NOMO-1 treated with dmso at 0.1 percent for 144 hours (cell line): ENCODE data around the gene DCDC1.
A peak's percentile ranks its signal among the peaks of the same experiment; 100 is the strongest.

Experiments
- DNase-seq: peaks from one replicate; lab custom pipeline; 2025; ENCODE audit not compliant: unreplicated experiment; lab: John Stamatoyannopoulos, UW

DCDC1 gene

GRCh38 chr11:30919389-30920152, 450.0 kb downstream of the DCDC1 start:
- peak; percentile 81 for DNase-seq

GRCh38 chr11:30917859-30918478, 451.6 kb downstream of the DCDC1 start:
- peak; percentile 69 for DNase-seq

- DNase-seq, result no peak
Measured at GRCh38 chr11:30917266-30917665, 452.3 kb downstream of the DCDC1 start.

GRCh38 chr11:30916764-30917163, 452.8 kb downstream of the DCDC1 start:
- no peak for DNase-seq

GRCh38 chr11:30914143-30914762, 455.3 kb downstream of the DCDC1 start:
- DNase-seq, result peak; percentile 30

- DNase-seq, result no peak
Measured at GRCh38 chr11:30911247-30911646, 458.3 kb downstream of the DCDC1 start.

- DNase-seq, result no peak
Measured at GRCh38 chr11:30908857-30909256, 460.7 kb downstream of the DCDC1 start.

- DNase-seq, result no peak
Measured at GRCh38 chr11:30908272-30908671, 461.3 kb downstream of the DCDC1 start.

- no peak for DNase-seq
Measured at GRCh38 chr11:30902929-30903328, 466.6 kb downstream of the DCDC1 start.

- DNase-seq, result no peak
Measured at GRCh38 chr11:30895046-30895445, 474.5 kb downstream of the DCDC1 start.

- no peak for DNase-seq
Measured at GRCh38 chr11:30893318-30893717, 476.2 kb downstream of the DCDC1 start.

- DNase-seq, result no peak
Measured at GRCh38 chr11:30889143-30889794, 480.3 kb downstream of the DCDC1 start.

GRCh38 chr11:30879322-30880005, 490.1 kb downstream of the DCDC1 start:
- no peak for DNase-seq

GRCh38 chr11:30878400-30878799, 491.1 kb downstream of the DCDC1 start:
- no peak for DNase-seq

- no peak for DNase-seq
Measured at GRCh38 chr11:30876663-30877396, 492.7 kb downstream of the DCDC1 start.

GRCh38 chr11:30876228-30876627, 493.3 kb downstream of the DCDC1 start:
- DNase-seq, result no peak

- DNase-seq, result no peak
Measured at GRCh38 chr11:30875806-30876205, 493.7 kb downstream of the DCDC1 start.

GRCh38 chr11:30873924-30874610, 495.5 kb downstream of the DCDC1 start:
- DNase-seq, result no peak

GRCh38 chr11:30868626-30869081, 500.9 kb downstream of the DCDC1 start:
- DNase-seq, result no peak

- DNase-seq, result no peak
Measured at GRCh38 chr11:30863209-30863608, 506.3 kb downstream of the DCDC1 start.
